Measurements from ENCODE around the gene PTPRQ.

DNA sequence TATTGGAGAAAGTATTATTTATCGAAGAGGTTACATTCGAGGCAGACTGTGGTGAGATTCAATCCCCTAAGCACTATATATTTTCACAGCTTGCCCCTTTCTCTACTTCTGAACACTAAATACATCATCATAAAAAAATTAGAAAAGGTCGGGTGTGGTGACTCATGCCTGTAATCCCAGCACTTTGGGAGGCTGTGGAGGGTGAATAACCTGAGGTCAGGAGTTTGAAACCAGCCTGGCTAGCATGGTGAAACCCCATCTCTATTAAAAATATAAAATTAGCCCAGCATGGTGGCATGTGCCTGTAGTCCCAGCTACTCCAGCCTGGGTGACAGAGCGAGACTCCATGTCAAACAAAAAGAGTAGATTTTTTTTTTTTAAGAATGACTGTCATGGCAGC lies 192.8 kb downstream of the PTPRQ start:
- TF ChIP-seq ZFP3 (CRISPR knock-in tag; IDR thresholded peaks at IDR 0.05) = no peak
- TF ChIP-seq, protein P1, sequence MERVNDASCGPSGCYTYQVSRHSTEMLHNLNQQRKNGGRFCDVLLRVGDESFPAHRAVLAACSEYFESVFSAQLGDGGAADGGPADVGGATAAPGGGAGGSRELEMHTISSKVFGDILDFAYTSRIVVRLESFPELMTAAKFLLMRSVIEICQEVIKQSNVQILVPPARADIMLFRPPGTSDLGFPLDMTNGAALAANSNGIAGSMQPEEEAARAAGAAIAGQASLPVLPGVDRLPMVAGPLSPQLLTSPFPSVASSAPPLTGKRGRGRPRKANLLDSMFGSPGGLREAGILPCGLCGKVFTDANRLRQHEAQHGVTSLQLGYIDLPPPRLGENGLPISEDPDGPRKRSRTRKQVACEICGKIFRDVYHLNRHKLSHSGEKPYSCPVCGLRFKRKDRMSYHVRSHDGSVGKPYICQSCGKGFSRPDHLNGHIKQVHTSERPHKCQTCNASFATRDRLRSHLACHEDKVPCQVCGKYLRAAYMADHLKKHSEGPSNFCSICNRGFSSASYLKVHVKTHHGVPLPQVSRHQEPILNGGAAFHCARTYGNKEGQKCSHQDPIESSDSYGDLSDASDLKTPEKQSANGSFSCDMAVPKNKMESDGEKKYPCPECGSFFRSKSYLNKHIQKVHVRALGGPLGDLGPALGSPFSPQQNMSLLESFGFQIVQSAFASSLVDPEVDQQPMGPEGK (CRISPR knock-in tag; IDR thresholded peaks at IDR 0.05; ENCODE audit: borderline replicate concordance) = no peak
